HG02798 (cell line): Measurements from ENCODE around the gene SLC25A13.
"Not testable (repeated sequence)": the region's sequence is repeated elsewhere in the genome, so short reads cannot be mapped to it uniquely, and the experiment has no call there.

Experiments
- ATAC-seq: cut with Tn5 transposase; IDR thresholded peaks from one replicate; pipeline ENCODE4 v1.9.1; 2021; ENCODE audit warnings: mild to moderate bottlenecking; ENCODE audit not compliant: unreplicated experiment, poor library complexity

The SLC25A13 gene

DNA sequence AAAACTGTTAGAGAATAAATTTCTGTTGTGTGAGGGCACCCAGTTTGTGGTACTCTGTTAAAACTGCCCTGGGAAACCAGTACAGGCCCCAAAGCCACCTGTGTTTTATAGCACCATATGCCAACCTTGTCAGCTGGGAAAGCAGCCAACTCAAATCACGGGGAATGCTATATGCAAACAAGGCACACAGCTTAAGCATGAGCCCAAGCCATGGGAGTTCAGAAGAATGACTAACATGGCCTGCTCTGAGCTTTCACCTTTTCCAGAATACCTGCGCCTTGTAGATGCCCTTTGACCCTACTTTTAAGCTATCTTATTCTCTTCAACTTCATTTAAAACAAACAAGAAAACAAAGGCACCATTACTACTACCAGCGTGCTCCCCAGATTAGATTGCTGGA, 5.5 kb upstream of the SLC25A13 start:
- no peak for ATAC-seq

- ATAC-seq = not testable (repeated sequence)
These were observed 4.9 kb upstream of the SLC25A13 start for GRCh38 chr7:96326752-96327151.

GRCh38 chr7:96322847-96323461, 1.1 kb upstream of the SLC25A13 start:
- no peak for ATAC-seq

- no peak for ATAC-seq
These were observed 436 bp upstream of the SLC25A13 start for GRCh38 chr7:96322373-96322695.

DNA sequence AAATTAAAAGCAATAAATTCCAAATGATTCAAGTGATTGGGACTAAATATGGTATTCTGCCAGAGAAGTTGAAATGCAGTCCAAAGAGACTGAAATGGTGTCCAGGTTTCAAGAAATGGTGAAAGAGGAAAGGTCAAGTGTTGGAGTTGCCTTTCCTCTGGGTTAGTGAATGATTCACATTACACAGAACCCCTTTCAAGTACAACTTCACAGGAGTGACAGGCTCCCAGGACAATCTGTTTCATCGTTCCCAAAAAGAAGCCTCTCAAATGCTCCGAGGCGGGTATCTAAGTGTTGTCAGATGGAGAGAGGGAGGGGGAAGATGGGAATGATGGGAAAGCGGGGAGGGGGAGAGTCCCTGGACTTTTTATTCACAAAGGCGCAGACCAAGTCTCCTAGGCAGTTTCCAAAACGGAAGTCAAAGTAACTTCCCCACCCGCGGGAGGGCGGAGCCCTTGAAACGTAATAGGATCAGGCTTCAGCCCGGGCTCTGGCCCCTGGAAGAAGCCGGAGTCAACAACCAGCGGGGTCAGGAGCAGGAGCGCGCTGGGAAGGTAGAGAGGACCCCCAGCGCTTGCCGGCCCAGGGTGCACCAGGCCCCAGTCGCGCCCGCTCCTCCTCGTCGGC, 754 bp downstream of the SLC25A13 start:
- peak; percentile 51 for ATAC-seq

GRCh38 chr7:96320442-96320841, 1.5 kb downstream of the SLC25A13 start:
- peak; percentile 39 for ATAC-seq

DNA sequence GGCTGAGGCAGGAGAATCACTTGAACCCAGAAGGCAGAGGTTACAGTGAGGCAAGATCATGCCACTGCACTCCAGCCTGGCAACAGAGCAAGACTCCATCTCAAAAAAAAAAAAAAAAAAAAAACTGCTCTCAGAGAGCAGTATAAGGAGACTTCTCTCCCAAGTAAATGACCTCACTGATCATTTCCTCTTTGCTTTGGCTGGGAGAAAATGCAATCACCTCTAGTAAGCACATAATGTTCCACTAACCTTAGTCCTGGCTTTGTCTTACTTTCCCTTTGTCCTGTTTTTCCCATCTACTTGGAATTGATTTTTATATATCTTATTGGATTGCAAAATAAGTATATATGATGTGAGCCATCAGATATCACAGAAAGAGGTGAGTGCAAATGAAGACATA, 2.5 kb downstream of the SLC25A13 start:
- no peak for ATAC-seq

GRCh38 chr7:96316949-96317348, 4.9 kb downstream of the SLC25A13 start:
- no peak for ATAC-seq

DNA sequence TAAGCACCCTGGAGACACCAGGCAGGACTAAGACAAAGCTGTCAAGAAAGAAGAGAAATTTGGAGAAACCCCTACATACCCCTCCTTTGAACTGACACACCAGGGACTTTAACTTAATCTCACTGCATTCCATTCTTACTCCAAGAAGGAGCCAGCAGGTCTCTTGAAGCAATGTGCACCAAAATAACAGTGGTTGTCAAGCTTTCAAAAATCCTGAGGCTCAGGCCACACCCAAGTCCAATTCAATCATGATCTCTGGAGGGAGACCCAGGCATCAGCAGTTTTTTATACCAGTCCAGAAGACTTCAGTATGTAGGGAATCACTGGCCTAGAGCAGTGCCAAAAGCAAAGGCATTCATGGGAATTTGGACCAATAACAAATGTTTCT, 6.8 kb downstream of the SLC25A13 start:
- ATAC-seq = no peak

DNA sequence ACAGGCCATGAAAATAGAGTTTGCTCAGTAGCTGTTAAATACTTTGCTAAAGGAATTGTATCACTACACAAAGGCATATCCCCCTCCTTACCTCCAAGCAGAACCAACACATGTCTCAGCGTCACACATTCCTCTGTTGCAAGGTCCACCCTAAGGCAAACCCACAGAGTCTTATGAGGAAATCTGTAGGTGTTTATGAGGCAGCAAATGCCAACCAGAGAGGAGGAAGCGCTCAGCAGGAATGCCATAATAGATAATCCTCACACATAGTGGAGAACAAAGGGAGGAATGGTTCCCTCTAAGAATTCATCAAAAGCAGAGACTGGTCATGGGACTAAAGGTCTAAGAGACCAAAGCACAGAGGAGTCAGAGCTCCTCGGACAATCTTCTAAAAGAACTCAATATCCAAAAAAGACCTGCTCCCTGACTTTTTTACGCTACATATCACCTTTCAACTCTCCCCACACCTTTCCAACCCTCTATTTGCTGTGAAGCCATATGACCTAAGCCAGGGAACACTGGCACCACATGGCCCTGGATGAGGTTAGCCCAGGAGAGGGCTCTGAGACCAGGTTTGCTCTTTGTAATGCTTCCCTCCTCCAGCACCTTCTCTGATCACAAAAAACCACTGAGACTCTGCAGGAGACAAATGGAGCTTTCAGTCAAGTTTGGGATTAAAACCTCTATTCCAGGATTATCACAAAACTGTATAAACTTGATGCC, 7.3 kb downstream of the SLC25A13 start:
- ATAC-seq = no peak

GRCh38 chr7:96313940-96314339, 8.0 kb downstream of the SLC25A13 start:
- ATAC-seq = no peak

DNA sequence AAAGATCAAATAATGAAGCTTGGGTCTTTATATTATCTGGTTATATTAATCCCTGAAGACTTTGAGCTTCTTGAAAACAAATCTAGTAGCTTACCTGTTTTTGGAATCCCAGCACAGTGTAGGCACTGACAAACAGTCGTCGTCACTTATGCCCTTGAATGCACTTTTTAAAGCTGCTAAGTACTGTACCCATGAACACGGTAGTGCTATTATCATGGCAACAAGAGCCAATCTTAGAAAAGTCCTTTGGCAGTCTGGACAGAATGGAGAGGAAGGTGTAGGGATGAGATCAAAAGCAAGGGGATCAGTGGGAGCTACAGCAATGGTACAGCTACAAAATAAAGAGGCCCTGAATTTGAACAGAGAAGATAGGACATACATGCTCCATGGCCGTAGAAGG, 9.4 kb downstream of the SLC25A13 start:
- no peak for ATAC-seq

GRCh38 chr7:96311967-96312366, 9.9 kb downstream of the SLC25A13 start:
- no peak for ATAC-seq

GRCh38 chr7:96310110-96310509, 11.8 kb downstream of the SLC25A13 start:
- ATAC-seq = no peak

DNA sequence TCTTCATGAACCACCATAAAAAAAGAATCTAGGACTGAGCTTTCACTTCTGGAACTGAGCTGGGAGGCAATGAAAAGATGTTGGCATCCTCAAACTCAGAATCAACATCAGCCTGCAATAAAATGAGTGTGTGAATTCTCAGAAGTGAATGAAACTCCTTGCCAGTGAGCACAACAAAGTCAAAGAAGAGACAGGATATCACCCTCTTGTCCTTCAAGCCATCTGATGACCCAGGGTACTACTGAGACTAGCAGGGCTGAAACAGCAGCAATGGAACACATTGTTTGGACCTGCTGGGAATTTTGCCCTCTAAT, 13.0 kb downstream of the SLC25A13 start:
- ATAC-seq = no peak

GRCh38 chr7:96308253-96308949, 13.5 kb downstream of the SLC25A13 start:
- ATAC-seq = no peak

DNA sequence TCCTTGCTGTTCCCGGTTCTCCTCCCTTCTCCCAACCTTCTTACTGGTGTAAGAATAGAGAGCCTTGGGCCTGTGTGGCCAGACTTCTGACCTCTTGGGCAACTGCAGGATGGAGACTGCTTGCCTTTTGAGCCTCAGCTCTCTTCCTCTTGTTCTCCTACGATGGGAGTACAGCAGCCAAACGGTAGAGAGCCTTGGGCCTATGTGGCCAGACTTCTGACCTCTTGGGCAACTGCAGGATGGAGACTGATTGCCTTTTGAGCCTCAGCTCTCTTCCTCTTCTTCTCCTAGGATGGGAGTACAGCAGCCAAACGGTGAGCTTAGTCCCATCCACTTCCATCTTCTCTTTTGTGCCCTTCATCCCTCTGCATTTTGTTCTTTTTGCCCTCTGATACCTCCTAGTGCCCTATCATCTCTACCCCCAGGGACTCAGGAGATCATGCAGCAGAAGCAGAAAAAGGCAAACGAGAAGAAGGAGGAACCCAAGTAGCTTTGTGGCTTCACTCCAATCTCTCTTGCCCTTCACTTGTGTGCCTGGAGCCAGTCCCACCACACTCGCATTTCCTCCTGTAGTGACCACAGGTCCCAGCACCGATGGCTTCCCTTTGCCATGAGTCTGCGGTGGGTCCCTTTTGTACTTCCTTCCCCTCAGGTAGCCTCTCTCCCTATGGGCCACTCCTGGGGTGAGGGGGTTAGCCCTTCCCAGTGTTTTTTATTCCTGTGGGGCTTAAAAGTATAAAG, 15.3 kb downstream of the SLC25A13 start:
- no peak for ATAC-seq

DNA sequence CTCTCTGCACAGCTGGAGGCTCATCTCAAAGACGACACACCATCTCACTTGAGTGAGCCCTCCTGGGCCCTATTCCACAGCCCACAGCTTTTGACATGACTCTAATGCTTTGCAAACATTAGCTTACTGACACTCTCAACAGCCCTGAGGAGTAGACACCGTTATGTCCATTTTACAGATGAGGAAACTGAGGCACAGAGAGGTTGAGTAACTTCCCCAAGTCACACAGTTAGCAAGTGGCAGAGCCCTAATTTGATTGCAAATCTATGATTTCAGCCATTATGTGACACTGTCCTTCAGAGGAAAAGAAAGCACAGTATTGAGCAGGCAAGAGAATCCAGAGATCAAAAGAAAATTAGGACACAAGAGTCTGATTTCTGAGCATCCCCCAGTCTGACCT, 16.0 kb downstream of the SLC25A13 start:
- ATAC-seq = no peak

- no peak for ATAC-seq
These were observed 17.3 kb downstream of the SLC25A13 start for GRCh38 chr7:96304573-96304972.

- ATAC-seq = no peak
These were observed 18.0 kb downstream of the SLC25A13 start for GRCh38 chr7:96303686-96304443.
